Panc1 (cell line): Measurements from ENCODE around the gene DTNBP1. TPM values are rescaled to one million over a fixed set of nuclear protein-coding genes. Genes with fewer than 3 reads are reported as not detected.

ENCODE experiments used
- ATAC-seq: fragments of 200-7000 bp; cut with Tn5 transposase; 2 replicates; pipeline ENCODE4 v1.9.1; 2020; ENCODE audit warnings: mild to moderate bottlenecking, moderate library complexity
- BruUV-seq: library from RNA; stranded (reverse); fragments of 400-500 nt; replicated peaks from 2 replicates; lab custom pipeline; 2021; lab: Mats Ljungman, UMichigan
- CTCF ChIA-PET: fragments of 300-600 bp; sonication (Branson Sonifier 250); formaldehyde crosslinking; loops from one replicate; lab custom pipeline; 2022; ENCODE audit warnings: antibody characterized with exemption; lab: Charles Lee
- POLR2A ChIA-PET: fragments of 300-600 bp; sonication (Branson Sonifier 250); formaldehyde crosslinking; loops from one replicate; lab custom pipeline; 2022; ENCODE audit warnings: antibody characterized with exemption; lab: Charles Lee
- DNase-seq: peaks from one replicate; pipeline ENCODE4 v3.0.0-alpha.2; 2010; ENCODE audit warnings: low read depth, low spot score
- H3K27ac ChIP-seq: 2 replicates; pipeline ENCODE4 v1.5.1; 2011; ENCODE audit warnings: mild to moderate bottlenecking, low read length, inconsistent platforms
- H3K27me3 ChIP-seq: fragments of 200-500 bp; sonication (Bioruptor generic); 2 replicates; pipeline ENCODE4 v1.6.0; 2014; ENCODE audit warnings: low read length, inconsistent platforms; ENCODE audit not compliant: control insufficient read depth, insufficient read depth
- H3K36me3 ChIP-seq: fragments of 200-500 bp; sonication (Bioruptor generic); 2 replicates; pipeline ENCODE4 v1.5.1; 2014; ENCODE audit warnings: inconsistent platforms, mild to moderate bottlenecking, low read length, moderate library complexity; ENCODE audit not compliant: control insufficient read depth, insufficient read depth
- H3K4me1 ChIP-seq: 2 replicates; pipeline ENCODE4 v1.5.1; 2011; ENCODE audit warnings: inconsistent platforms, mild to moderate bottlenecking, low read length, moderate library complexity; ENCODE audit not compliant: control insufficient read depth, insufficient read depth
- H3K4me3 ChIP-seq, 2 experiments: 2 replicates each; pipeline ENCODE4 v1.5.1; 2011 to 2012; ENCODE audit warnings: low read depth in 2 of 2, low read length in 2 of 2, mild to moderate bottlenecking in 2 of 2, inconsistent platforms in 1 of 2, moderate library complexity in 1 of 2
- H3K9me3 ChIP-seq: fragments of 200-500 bp; sonication (Bioruptor generic); 2 replicates; pipeline ENCODE4 v1.5.1; 2014; ENCODE audit warnings: low read depth, mild to moderate bottlenecking, inconsistent platforms, low read length, moderate library complexity; ENCODE audit not compliant: control insufficient read depth, insufficient read depth
- CTCF ChIP-seq: fragments of 450-650 bp; IDR thresholded peaks from 2 replicates; pipeline ENCODE4 v1.5.1; 2017; ENCODE audit warnings: mild to moderate bottlenecking
- POLR2AphosphoS5 ChIP-seq: IDR thresholded peaks from 2 replicates; pipeline ENCODE4 v1.6.1; 2012; ENCODE audit warnings: mild to moderate bottlenecking, low read depth, low read length, moderate library complexity
- REST ChIP-seq, 2 experiments: IDR thresholded peaks; 2 replicates each; pipeline ENCODE4 v1.6.1; 2011 to 2012; ENCODE audit warnings: low read depth in 2 of 2, control low read depth in 1 of 2, low read length in 1 of 2, mild to moderate bottlenecking in 1 of 2, moderate library complexity in 1 of 2; ENCODE audit not compliant: insufficient read depth in 1 of 2
- SIN3A ChIP-seq: IDR thresholded peaks from 2 replicates; pipeline ENCODE4 v1.6.1; 2012; ENCODE audit warnings: low read depth, mild to moderate bottlenecking, low read length, moderate library complexity, borderline replicate concordance; ENCODE audit not compliant: insufficient read depth
- TCF7L2 ChIP-seq: IDR thresholded peaks from 2 replicates; pipeline ENCODE4 v1.6.1; 2011; ENCODE audit warnings: mild to moderate bottlenecking, low read depth, low read length, inconsistent platforms
- in situ Hi-C: cut with HindIII; loops from 2 replicates; pipeline ENCODE4 v1.10.0; 2016; ENCODE audit warnings: low sequenced_read_pairs, low pct_unique_long_range_greater_than_20kb
- intact Hi-C: fragments of 100-400 bp; cut with micrococcal nuclease; formaldehyde crosslinking; loops from one replicate; pipeline ENCODE4 v1.10.0; 2022; ENCODE audit not compliant: unreplicated experiment
- total RNA-seq: library from RNA; stranded (reverse); gene quantifications from one replicate; pipeline ENCODE4 v1.2.1, GENCODE V29; 2021; ENCODE audit not compliant: unreplicated experiment

The DTNBP1 gene
- total RNA-seq, 1 experiment from 2014 or later = 29.3 TPM

GRCh38 chr6:15682965-15683822, 20.4 kb upstream of the DTNBP1 start:
- ATAC-seq (no peak), DNase-seq (no peak)
- Histone ChIP-seq H3K4me1 (no peaks in the 10 kb centered on the region), H3K36me3 (no peaks in the 10 kb centered on the region), H3K27me3 (no peaks in the 10 kb centered on the region; the same call in 1 of the 2 replicates), H3K9me3 (no peaks in the 10 kb centered on the region), H3K27ac (no peak overlapping the region), H3K4me3 (no peak overlapping the region)
- POLR2A ChIA-PET = no interaction called here
- no TSS peak for BruUV-seq
- CTCF ChIA-PET = no interaction called here
- intact Hi-C loops (no loop called here), in situ Hi-C loops (no loop called here)
- TF ChIP-seq REST (IDR thresholded peaks at IDR 0.05; ENCODE audit: insufficient read depth in 1 of 2, low read depth in 2 of 2, low read length in 1 of 2) (no peak), CTCF (no peak), SIN3A (no peak), POLR2AphosphoS5 (no peak), TCF7L2 (no peak)

- H3K4me1 ChIP-seq = no peaks in the 10 kb centered on the region
- H3K9me3 ChIP-seq = no peaks in the 10 kb centered on the region
- in situ Hi-C loops (no loop called here), intact Hi-C loops (no loop called here)
- H3K27me3 ChIP-seq = no peaks in the 10 kb centered on the region; the same call in 1 of the 2 replicates
- ATAC-seq (no peak), DNase-seq (no peak)
- no peak overlapping the region for H3K4me3 ChIP-seq
- no TSS peak for BruUV-seq
- ChIA-PET CTCF (no interaction called here), POLR2A (no interaction called here)
- no peak overlapping the region for H3K27ac ChIP-seq
- no peaks in the 10 kb centered on the region for H3K36me3 ChIP-seq
- TF ChIP-seq SIN3A = no peak
These were observed 19.1 kb upstream of the DTNBP1 start for GRCh38 chr6:15681946-15682345.

- TF ChIP-seq POLR2AphosphoS5 (no peak), REST (IDR thresholded peaks at IDR 0.05; ENCODE audit: insufficient read depth in 1 of 2, low read depth in 2 of 2, low read length in 1 of 2) (no peak)
- Histone ChIP-seq H3K9me3 (no peaks in the 10 kb centered on the region), H3K4me1 (no peaks in the 10 kb centered on the region), H3K36me3 (no peaks in the 10 kb centered on the region), H3K27ac (no peak overlapping the region), H3K27me3 (peaks cover 12% of the 10 kb centered on the region), H3K4me3 (no peak overlapping the region)
- in situ Hi-C loops (no loop called here), intact Hi-C loops (no loop called here)
- BruUV-seq = no TSS peak
- no peak for DNase-seq
- ChIA-PET CTCF (no interaction called here), POLR2A (no interaction called here)
- ATAC-seq = no peak
These were observed 15.7 kb upstream of the DTNBP1 start for GRCh38 chr6:15678514-15678913.
